OCI-LY1 (cell line): Measurements from ENCODE around the gene CRADD.

ENCODE experiments used
- H2AFZ ChIP-seq: fragments of 200-600 bp; sonication (generic), shearing (Covaris generic); 2 replicates; pipeline ENCODE4 v1.6.0; 2014; ENCODE audit warnings: antibody characterized with exemption, mild to moderate bottlenecking, low read length
- H3F3A ChIP-seq: fragments of 200-600 bp; sonication (generic), shearing (Covaris generic); 2 replicates; pipeline ENCODE4 v1.6.0; 2014; ENCODE audit warnings: mild to moderate bottlenecking, antibody characterized with exemption, low read length, moderate library complexity; ENCODE audit not compliant: insufficient read depth
- H3K27ac ChIP-seq: fragments of 200-600 bp; sonication (generic); 2 replicates; pipeline ENCODE4 v1.5.1; 2014; ENCODE audit warnings: low read length, mixed run types, mild to moderate bottlenecking, low read depth; ENCODE audit not compliant: poor library complexity, severe bottlenecking
- H3K27me3 ChIP-seq: fragments of 200-600 bp; sonication (generic); 2 replicates; pipeline ENCODE4 v1.6.0; 2014; ENCODE audit warnings: antibody characterized with exemption, mild to moderate bottlenecking, low read length, moderate library complexity; ENCODE audit not compliant: insufficient read depth
- H3K36me3 ChIP-seq: fragments of 200-600 bp; sonication (generic); 2 replicates; pipeline ENCODE4 v1.6.1; 2014; ENCODE audit warnings: mild to moderate bottlenecking, antibody characterized with exemption, low read length, moderate library complexity, mixed read lengths; ENCODE audit not compliant: insufficient read depth
- H3K4me1 ChIP-seq: fragments of 200-600 bp; sonication (generic); 2 replicates; pipeline ENCODE4 v1.5.1; 2014; ENCODE audit warnings: mild to moderate bottlenecking, low read length, moderate library complexity; ENCODE audit not compliant: insufficient read depth, severe bottlenecking
- H3K4me2 ChIP-seq: fragments of 200-600 bp; sonication (generic), shearing (Covaris generic); 2 replicates; pipeline ENCODE4 v1.6.1; 2014; ENCODE audit warnings: low read length
- H3K4me3 ChIP-seq: fragments of 200-600 bp; sonication (generic); 2 replicates; pipeline ENCODE4 v1.5.1; 2014; ENCODE audit warnings: low read length, low read depth, mild to moderate bottlenecking, mixed read lengths; ENCODE audit not compliant: poor library complexity, severe bottlenecking
- H3K79me2 ChIP-seq: fragments of 200-600 bp; shearing (Covaris generic); 2 replicates; pipeline ENCODE4 v1.6.1; 2016; ENCODE audit warnings: mixed run types, low read length, mixed read lengths; ENCODE audit not compliant: insufficient read depth
- H3K9ac ChIP-seq: fragments of 200-600 bp; sonication (generic), shearing (Covaris generic); 2 replicates; pipeline ENCODE4 v1.6.1; 2014; ENCODE audit warnings: mild to moderate bottlenecking, low read length, mixed read lengths
- H3K9me2 ChIP-seq: fragments of 200-600 bp; sonication (generic), shearing (Covaris generic); 2 replicates; pipeline ENCODE4 v1.6.1; 2014; ENCODE audit warnings: low read depth, mild to moderate bottlenecking, low read length, mixed read lengths
- H3K9me3 ChIP-seq: fragments of 200-600 bp; shearing (Covaris generic); 2 replicates; pipeline ENCODE4 v1.6.1; 2014; ENCODE audit warnings: low read length, mixed read lengths
- H4K20me1 ChIP-seq: fragments of 200-600 bp; sonication (generic), shearing (Covaris generic); 2 replicates; pipeline ENCODE4 v1.6.0; 2016; ENCODE audit warnings: mild to moderate bottlenecking, low read length; ENCODE audit not compliant: insufficient read depth
- CTCF ChIP-seq: fragments of 200-600 bp; sonication (generic), shearing (Covaris generic); IDR thresholded peaks from 2 replicates; pipeline ENCODE4 v1.5.1; 2017; ENCODE audit warnings: mild to moderate bottlenecking, antibody characterized with exemption, low read length, moderate library complexity, mixed read lengths
- EZH2 ChIP-seq: fragments of 200-600 bp; sonication (generic), shearing (Covaris generic); IDR thresholded peaks from 2 replicates; pipeline ENCODE4 v1.8.0; 2017; ENCODE audit warnings: borderline replicate concordance, mixed run types, mild to moderate bottlenecking, antibody characterized with exemption, low read length, moderate library complexity, mixed read lengths

Gene CRADD

GRCh38 chr12:93827179-93827578 lies 150.0 kb downstream of the CRADD start:
- Histone ChIP-seq H3K27ac (no peak overlapping the region), H3K4me2 (no peak overlapping the region), H3K36me3 (no peaks in the 10 kb centered on the region), H3K4me3 (no peak overlapping the region), H3K9ac (no peak overlapping the region), H3F3A (no peaks in the 10 kb centered on the region), H4K20me1 (no peaks in the 10 kb centered on the region), H3K79me2 (no peaks in the 10 kb centered on the region), H2AFZ (no peak overlapping the region), H3K9me3 (no peaks in the 10 kb centered on the region), H3K9me2 (no peaks in the 10 kb centered on the region), H3K27me3 (no peaks in the 10 kb centered on the region), H3K4me1 (no peaks in the 10 kb centered on the region)
- TF ChIP-seq EZH2 (no peak), CTCF (no peak)

- no peak overlapping the region for H2AFZ ChIP-seq
- TF ChIP-seq CTCF (no peak), EZH2 (no peak)
- no peaks in the 10 kb centered on the region for H3K9me3 ChIP-seq
- H3K4me3 ChIP-seq, result no peak overlapping the region
- H3K4me1 ChIP-seq, result no peaks in the 10 kb centered on the region
- no peaks in the 10 kb centered on the region for H3K36me3 ChIP-seq
- no peak overlapping the region for H3K4me2 ChIP-seq
- no peaks in the 10 kb centered on the region for H3K27me3 ChIP-seq
- H4K20me1 ChIP-seq, result no peaks in the 10 kb centered on the region
- H3K27ac ChIP-seq, result no peak overlapping the region
- no peak overlapping the region for H3K9ac ChIP-seq
- no peaks in the 10 kb centered on the region for H3K9me2 ChIP-seq
- H3F3A ChIP-seq, result no peaks in the 10 kb centered on the region
- H3K79me2 ChIP-seq, result no peaks in the 10 kb centered on the region
Measured at GRCh38 chr12:93827669-93828068, 150.5 kb downstream of the CRADD start.

GRCh38 chr12:93829016-93829415 lies 151.8 kb downstream of the CRADD start:
- Histone ChIP-seq H3K9me3 (no peaks in the 10 kb centered on the region), H3K27ac (no peak overlapping the region), H2AFZ (no peak overlapping the region), H3K4me2 (no peak overlapping the region), H3K9me2 (no peaks in the 10 kb centered on the region), H3K79me2 (no peaks in the 10 kb centered on the region), H3K27me3 (no peaks in the 10 kb centered on the region), H3K4me1 (no peaks in the 10 kb centered on the region), H3K4me3 (no peak overlapping the region), H3K9ac (no peak overlapping the region), H3K36me3 (no peaks in the 10 kb centered on the region), H4K20me1 (no peaks in the 10 kb centered on the region), H3F3A (no peaks in the 10 kb centered on the region)
- no peak for TF ChIP-seq EZH2
- no peak for TF ChIP-seq CTCF
